Panc1 (cell line): ENCODE measurements around the gene ZFP92. TPM values are rescaled to one million over a fixed set of nuclear protein-coding genes. Genes with fewer than 3 reads are reported as not detected.

Experiments
- ATAC-seq: fragments of 200-7000 bp; cut with Tn5 transposase; 2 replicates; pipeline ENCODE4 v1.9.1; 2020; ENCODE audit warnings: mild to moderate bottlenecking, moderate library complexity
- BruUV-seq: library from RNA; stranded (reverse); fragments of 400-500 nt; replicated peaks from 2 replicates; lab custom pipeline; 2021; lab: Mats Ljungman, UMichigan
- CTCF ChIA-PET: fragments of 300-600 bp; sonication (Branson Sonifier 250); formaldehyde crosslinking; loops from one replicate; lab custom pipeline; 2022; ENCODE audit warnings: antibody characterized with exemption; lab: Charles Lee
- POLR2A ChIA-PET: fragments of 300-600 bp; sonication (Branson Sonifier 250); formaldehyde crosslinking; loops from one replicate; lab custom pipeline; 2022; ENCODE audit warnings: antibody characterized with exemption; lab: Charles Lee
- DNase-seq: peaks from one replicate; pipeline ENCODE4 v3.0.0-alpha.2; 2010; ENCODE audit warnings: low read depth, low spot score
- H3K27ac ChIP-seq: 2 replicates; pipeline ENCODE4 v1.5.1; 2011; ENCODE audit warnings: mild to moderate bottlenecking, low read length, inconsistent platforms
- H3K27me3 ChIP-seq: fragments of 200-500 bp; sonication (Bioruptor generic); 2 replicates; pipeline ENCODE4 v1.6.0; 2014; ENCODE audit warnings: low read length, inconsistent platforms; ENCODE audit not compliant: control insufficient read depth, insufficient read depth
- H3K36me3 ChIP-seq: fragments of 200-500 bp; sonication (Bioruptor generic); 2 replicates; pipeline ENCODE4 v1.5.1; 2014; ENCODE audit warnings: inconsistent platforms, mild to moderate bottlenecking, low read length, moderate library complexity; ENCODE audit not compliant: control insufficient read depth, insufficient read depth
- H3K4me1 ChIP-seq: 2 replicates; pipeline ENCODE4 v1.5.1; 2011; ENCODE audit warnings: inconsistent platforms, mild to moderate bottlenecking, low read length, moderate library complexity; ENCODE audit not compliant: control insufficient read depth, insufficient read depth
- H3K4me3 ChIP-seq, 2 experiments: 2 replicates each; pipeline ENCODE4 v1.5.1; 2011 to 2012; ENCODE audit warnings: low read depth in 2 of 2, low read length in 2 of 2, mild to moderate bottlenecking in 2 of 2, inconsistent platforms in 1 of 2, moderate library complexity in 1 of 2
- H3K9me3 ChIP-seq: fragments of 200-500 bp; sonication (Bioruptor generic); 2 replicates; pipeline ENCODE4 v1.5.1; 2014; ENCODE audit warnings: low read depth, mild to moderate bottlenecking, inconsistent platforms, low read length, moderate library complexity; ENCODE audit not compliant: control insufficient read depth, insufficient read depth
- CTCF ChIP-seq: fragments of 450-650 bp; IDR thresholded peaks from 2 replicates; pipeline ENCODE4 v1.5.1; 2017; ENCODE audit warnings: mild to moderate bottlenecking
- POLR2AphosphoS5 ChIP-seq: IDR thresholded peaks from 2 replicates; pipeline ENCODE4 v1.6.1; 2012; ENCODE audit warnings: mild to moderate bottlenecking, low read depth, low read length, moderate library complexity
- REST ChIP-seq, 2 experiments: IDR thresholded peaks; 2 replicates each; pipeline ENCODE4 v1.6.1; 2011 to 2012; ENCODE audit warnings: low read depth in 2 of 2, control low read depth in 1 of 2, low read length in 1 of 2, mild to moderate bottlenecking in 1 of 2, moderate library complexity in 1 of 2; ENCODE audit not compliant: insufficient read depth in 1 of 2
- SIN3A ChIP-seq: IDR thresholded peaks from 2 replicates; pipeline ENCODE4 v1.6.1; 2012; ENCODE audit warnings: low read depth, mild to moderate bottlenecking, low read length, moderate library complexity, borderline replicate concordance; ENCODE audit not compliant: insufficient read depth
- TCF7L2 ChIP-seq: IDR thresholded peaks from 2 replicates; pipeline ENCODE4 v1.6.1; 2011; ENCODE audit warnings: mild to moderate bottlenecking, low read depth, low read length, inconsistent platforms
- in situ Hi-C: cut with HindIII; loops from 2 replicates; pipeline ENCODE4 v1.10.0; 2016; ENCODE audit warnings: low sequenced_read_pairs, low pct_unique_long_range_greater_than_20kb
- intact Hi-C: fragments of 100-400 bp; cut with micrococcal nuclease; formaldehyde crosslinking; loops from one replicate; pipeline ENCODE4 v1.10.0; 2022; ENCODE audit not compliant: unreplicated experiment
- total RNA-seq: library from RNA; stranded (reverse); gene quantifications from one replicate; pipeline ENCODE4 v1.2.1, GENCODE V29; 2021; ENCODE audit not compliant: unreplicated experiment

Gene ZFP92
- total RNA-seq, 1 experiment from 2014 or later = 0.90 TPM

DNA sequence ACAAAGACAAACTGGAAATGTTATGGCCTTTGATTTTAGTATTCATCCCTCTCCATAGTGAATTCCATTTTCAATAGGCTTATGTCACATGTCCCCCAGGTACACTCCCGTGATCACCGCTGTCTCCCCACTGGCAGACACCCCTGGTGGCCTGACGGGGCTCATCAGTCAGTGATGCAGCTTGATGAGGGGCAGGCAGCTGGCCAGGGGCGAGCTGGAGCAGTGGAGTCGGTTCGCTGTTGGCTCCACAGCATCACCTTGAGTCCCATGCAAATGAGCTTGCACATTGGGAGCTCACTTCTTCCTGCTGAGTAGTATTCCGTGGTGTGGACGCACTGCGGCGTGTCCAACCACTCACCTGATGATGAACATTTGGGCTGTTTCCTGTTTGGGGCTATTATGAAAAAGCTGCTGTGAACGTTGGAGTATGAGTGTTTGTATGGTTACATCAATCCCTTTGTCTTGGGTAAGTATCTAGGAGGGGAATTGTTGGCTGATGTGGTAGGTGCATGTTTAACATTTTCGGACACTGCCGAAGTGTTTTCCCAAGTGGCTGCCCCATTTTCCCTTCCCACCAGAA is 29.4 kb downstream of the ZFP92 start:
- ChIA-PET CTCF (no interaction called here), POLR2A (no interaction called here)
- H3K27ac ChIP-seq = no peak overlapping the region
- intact Hi-C loops = no loop called here
- H3K4me3 ChIP-seq = no peak overlapping the region
- in situ Hi-C loops = no loop called here
- no peaks in the 10 kb centered on the region for H3K9me3 ChIP-seq
- H3K36me3 ChIP-seq = no peaks in the 10 kb centered on the region
- TF ChIP-seq REST (IDR thresholded peaks at IDR 0.05; ENCODE audit: insufficient read depth in 1 of 2, low read depth in 2 of 2, low read length in 1 of 2) (no peak), SIN3A (no peak), POLR2AphosphoS5 (no peak), CTCF (no peak), TCF7L2 (no peak)
- ATAC-seq = no peak
- no TSS peak for BruUV-seq
- H3K27me3 ChIP-seq = no peaks in the 10 kb centered on the region
- H3K4me1 ChIP-seq = no peaks in the 10 kb centered on the region
- DNase-seq = no peak

GRCh38 chrX:153441296-153441695 is 30.0 kb downstream of the ZFP92 start:
- CTCF ChIA-PET = no interaction called here
- no peaks in the 10 kb centered on the region for H3K9me3 ChIP-seq
- ATAC-seq (no peak), DNase-seq (no peak)
- POLR2A ChIA-PET = no interaction called here
- H3K27me3 ChIP-seq = no peaks in the 10 kb centered on the region
- no TSS peak for BruUV-seq
- H3K36me3 ChIP-seq = no peaks in the 10 kb centered on the region
- no peak overlapping the region for H3K27ac ChIP-seq
- in situ Hi-C loops = no loop called here
- TF ChIP-seq REST (IDR thresholded peaks at IDR 0.05; ENCODE audit: insufficient read depth in 1 of 2, low read depth in 2 of 2, low read length in 1 of 2) = no peak
- no peak overlapping the region for H3K4me3 ChIP-seq
- intact Hi-C loops = no loop called here
- no peaks in the 10 kb centered on the region for H3K4me1 ChIP-seq
